Activated CD8-positive, alpha-beta T cell treated with anti-CD3 and anti-CD28 coated beads for 36 hours (primary cell): ENCODE results near the gene ANLN. TPM values are rescaled to one million over a fixed set of nuclear protein-coding genes. Genes with fewer than 3 reads are reported as not detected.

Experiments
- ATAC-seq: fragments of 200-7000 bp; cut with Tn5 transposase; one replicate; pipeline ENCODE4 v1.10.0; 2021; ENCODE audit warnings: mild to moderate bottlenecking, moderate library complexity
- CTCF ChIA-PET: fragments of 350-600 bp; sonication (Branson Sonifier 250); formaldehyde crosslinking; loops from one replicate; lab custom pipeline; 2021; ENCODE audit warnings: antibody characterized with exemption; lab: Charles Lee
- POLR2A ChIA-PET: fragments of 350-600 bp; sonication (Branson Sonifier 250); formaldehyde crosslinking; loops from one replicate; lab custom pipeline; 2021; ENCODE audit warnings: antibody characterized with exemption; lab: Charles Lee
- DNase-seq: peaks from one replicate; pipeline ENCODE4 v3.0.0-alpha.2; 2020
- H3K27ac Mint-ChIP-seq: one replicate; pipeline ENCODE4 v1.8.0; 2021; ENCODE audit warnings: mild to moderate bottlenecking, mixed read lengths
- H3K27me3 Mint-ChIP-seq: one replicate; pipeline ENCODE4 v1.8.0; 2021; ENCODE audit warnings: mixed read lengths
- H3K36me3 Mint-ChIP-seq: one replicate; pipeline ENCODE4 v1.8.0; 2021; ENCODE audit warnings: low read depth, mixed read lengths
- H3K4me1 Mint-ChIP-seq: one replicate; pipeline ENCODE4 v1.8.0; 2021; ENCODE audit warnings: low read depth, mixed read lengths
- H3K4me3 Mint-ChIP-seq: one replicate; pipeline ENCODE4 v1.8.0; 2021; ENCODE audit warnings: mild to moderate bottlenecking, moderate library complexity, mixed read lengths
- H3K9me3 Mint-ChIP-seq: one replicate; pipeline ENCODE4 v1.8.0; 2021; ENCODE audit warnings: mixed read lengths
- CTCF ChIP-seq: fragments of 200-600 bp; IDR thresholded peaks from one replicate; pipeline ENCODE4 v1.8.0; 2022; ENCODE audit warnings: antibody characterized with exemption, mild to moderate bottlenecking
- intact Hi-C: fragments of 100-400 bp; cut with micrococcal nuclease; formaldehyde crosslinking; loops from one replicate; pipeline ENCODE4 v1.10.0; 2022
- total RNA-seq, 2 experiments: library from RNA; stranded (reverse); gene quantifications; one replicate each; pipeline ENCODE4 v1.2.3, GENCODE V29; 2021

Gene ANLN
- total RNA-seq, 2 experiments from 2014 or later = 38.1 to 45.0 TPM

- H3K36me3 Mint-ChIP-seq = no peaks in the 10 kb centered on the region
- H3K4me3 Mint-ChIP-seq = no peak overlapping the region
- no peaks in the 10 kb centered on the region for H3K9me3 Mint-ChIP-seq
- ATAC-seq (no peak), DNase-seq (no peak)
- no peak overlapping the region for H3K27ac Mint-ChIP-seq
- intact Hi-C loops = no loop called here
- no peaks in the 10 kb centered on the region for H3K27me3 Mint-ChIP-seq
- ChIA-PET CTCF (no interaction called here), POLR2A (no interaction called here)
- no peak for TF ChIP-seq CTCF
- H3K4me1 Mint-ChIP-seq = no peaks in the 10 kb centered on the region
Observed at GRCh38 chr7:36348771-36349170, 40.9 kb upstream of the ANLN start.

GRCh38 chr7:36349626-36350025 is 40.0 kb upstream of the ANLN start:
- H3K27me3 Mint-ChIP-seq = no peaks in the 10 kb centered on the region
- ChIA-PET POLR2A (no interaction called here), CTCF (interaction anchor here (1.0 kb wide), 1 partner anchor 10 kb away, joined by 3 read pairs; no protein-coding TSS in a partner anchor)
- no peak for TF ChIP-seq CTCF
- no peak overlapping the region for H3K27ac Mint-ChIP-seq
- intact Hi-C loops = no loop called here
- ATAC-seq (no peak), DNase-seq (no peak)
- H3K4me1 Mint-ChIP-seq = no peaks in the 10 kb centered on the region
- no peaks in the 10 kb centered on the region for H3K9me3 Mint-ChIP-seq
- H3K36me3 Mint-ChIP-seq = no peaks in the 10 kb centered on the region
- H3K4me3 Mint-ChIP-seq = no peak overlapping the region

- POLR2A ChIA-PET = no interaction called here
- H3K9me3 Mint-ChIP-seq = no peaks in the 10 kb centered on the region
- H3K27ac Mint-ChIP-seq = no peak overlapping the region
- H3K4me1 Mint-ChIP-seq = no peaks in the 10 kb centered on the region
- TF ChIP-seq CTCF = no peak
- ATAC-seq = no peak
- CTCF ChIA-PET = interaction anchor here (1.1 to 1.7 kb wide), 2 partner anchors 11 to 22 kb away, joined by 3 to 6 read pairs; a partner anchor contains a TSS
- DNase-seq = no peak
- intact Hi-C loops = no loop called here
- H3K36me3 Mint-ChIP-seq = no peaks in the 10 kb centered on the region
- H3K4me3 Mint-ChIP-seq = no peak overlapping the region
- no peaks in the 10 kb centered on the region for H3K27me3 Mint-ChIP-seq
Observed at GRCh38 chr7:36355490-36355889, 34.2 kb upstream of the ANLN start.

DNA sequence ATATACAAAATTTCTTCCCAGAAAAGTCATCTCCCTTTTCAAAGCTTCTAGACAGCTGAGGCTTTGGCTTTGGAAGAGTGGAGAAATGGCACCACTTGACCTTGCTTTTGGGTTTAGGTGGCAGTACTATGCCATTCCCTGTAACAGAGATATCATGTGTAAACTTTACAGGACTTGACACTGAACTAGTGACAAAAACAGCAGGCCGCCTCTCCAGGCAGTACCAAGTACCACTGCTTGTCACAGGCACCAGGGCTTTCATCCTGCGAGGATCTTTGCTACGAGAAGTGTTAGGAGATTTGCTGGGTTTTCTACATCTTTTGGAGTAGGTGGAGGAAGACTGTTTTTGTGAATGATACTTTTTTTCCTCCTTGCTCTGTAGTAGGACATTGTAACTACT is 32.6 kb upstream of the ANLN start:
- Mint-ChIP-seq H3K9me3 (no peaks in the 10 kb centered on the region), H3K4me1 (no peaks in the 10 kb centered on the region), H3K27ac (no peak overlapping the region), H3K27me3 (no peaks in the 10 kb centered on the region), H3K36me3 (no peaks in the 10 kb centered on the region), H3K4me3 (no peak overlapping the region)
- no peak for ATAC-seq
- intact Hi-C loops = no loop called here
- TF ChIP-seq CTCF = no peak
- ChIA-PET CTCF (interaction anchor here (1.7 kb wide), 1 partner anchor 9 kb away, joined by 6 read pairs; a partner anchor contains a TSS), POLR2A (no interaction called here)
- DNase-seq = no peak

DNA sequence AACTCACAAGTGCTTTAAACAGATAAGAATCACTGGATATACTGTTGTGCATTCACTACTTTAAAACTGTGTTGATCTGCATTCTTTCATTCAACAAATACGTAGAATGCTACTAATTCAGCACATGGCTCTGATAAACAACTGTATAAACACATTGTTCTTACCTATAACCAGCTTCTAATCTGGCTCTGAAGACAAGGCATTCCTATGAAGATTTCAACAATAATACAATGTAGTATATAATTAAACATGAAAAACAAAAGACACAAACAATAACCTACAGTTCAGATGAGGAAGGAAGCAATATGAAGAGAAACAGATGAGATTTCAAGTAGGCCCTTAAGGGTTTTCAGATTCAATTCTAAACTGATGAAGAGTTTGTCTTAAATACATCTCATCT is 31.1 kb upstream of the ANLN start:
- ChIA-PET POLR2A (no interaction called here), CTCF (interaction anchor here (0.8 to 1.7 kb wide), 3 partner anchors 8 to 24 kb away, joined by 3 to 6 read pairs (median 3); a partner anchor contains a TSS)
- Mint-ChIP-seq H3K4me1 (no peaks in the 10 kb centered on the region), H3K36me3 (no peaks in the 10 kb centered on the region), H3K27ac (no peak overlapping the region), H3K4me3 (no peak overlapping the region), H3K9me3 (no peaks in the 10 kb centered on the region), H3K27me3 (no peaks in the 10 kb centered on the region)
- TF ChIP-seq CTCF = no peak
- intact Hi-C loops = no loop called here
- DNase-seq = no peak
- ATAC-seq = no peak
